Kidney epithelial cell (primary cell): ENCODE data around the gene PRRC2B. TPM values are rescaled to one million over a fixed set of nuclear protein-coding genes. Genes with fewer than 3 reads are reported as not detected.
"Not testable (repeated sequence)": the region's sequence is repeated elsewhere in the genome, so short reads cannot be mapped to it uniquely, and the experiment has no call there.

ENCODE experiments used
- DNase-seq: peaks from one replicate; pipeline ENCODE4 v3.0.0-alpha.2; 2010; ENCODE audit warnings: low read depth
- H3K27me3 ChIP-seq: 2 replicates; pipeline ENCODE4 v1.6.0; 2011; ENCODE audit warnings: low read length; ENCODE audit not compliant: control insufficient read depth, insufficient read depth
- H3K36me3 ChIP-seq: 2 replicates; pipeline ENCODE4 v1.5.1; 2011; ENCODE audit warnings: low read length; ENCODE audit not compliant: control insufficient read depth, insufficient read depth
- H3K4me3 ChIP-seq: 2 replicates; pipeline ENCODE4 v1.5.1; 2011; ENCODE audit warnings: low read depth, mild to moderate bottlenecking, control low read depth, low read length
- CTCF ChIP-seq: IDR thresholded peaks from 2 replicates; pipeline ENCODE4 v1.5.1; 2011; ENCODE audit warnings: mild to moderate bottlenecking, moderate library complexity, low read length, control low read depth, inconsistent platforms; ENCODE audit not compliant: insufficient read depth, poor library complexity, severe bottlenecking
- total RNA-seq: library from RNA; depleted of rRNA; stranded (reverse); fragments of >200 nt; gene quantifications from 2 replicates; pipeline ENCODE4 v1.2.3, GENCODE V29; 2015

Gene PRRC2B
- total RNA-seq, 1 donor from 2014 or later = 158 TPM

- no peak for TF ChIP-seq CTCF
- H3K4me3 ChIP-seq = peak overlapping the region; percentile 15
- H3K27me3 ChIP-seq = peaks cover 25% of the 10 kb centered on the region
- no peak for DNase-seq
- no peaks in the 10 kb centered on the region for H3K36me3 ChIP-seq
Observed at GRCh38 chr9:131546336-131547084, 152.6 kb downstream of the PRRC2B start.

GRCh38 chr9:131549186-131549585 lies 155.3 kb downstream of the PRRC2B start:
- DNase-seq, H3K36me3 ChIP-seq, H3K4me3 ChIP-seq: not testable (repeated sequence)
- H3K27me3 ChIP-seq = peaks cover 38% of the 10 kb centered on the region

Other genes with a start within 250 kb of the PRRC2B start
- gene FAM78A, start 117.6 kb upstream of the PRRC2B start, total RNA-seq = 1.0 and 1.9 TPM in 2 replicates
- gene PLPP7, start 104.4 kb upstream of the PRRC2B start, total RNA-seq = 2.6 and 4.6 TPM in 2 replicates
- gene POMT1, start 108.8 kb downstream of the PRRC2B start, total RNA-seq = 27.9 and 29.3 TPM in 2 replicates
- 17.7 and 19.8 TPM in 2 replicates for gene UCK1, start 137.2 kb downstream of the PRRC2B start, total RNA-seq
- not detected in 2 replicates for gene PRRT1B, start 151.4 kb downstream of the PRRC2B start, total RNA-seq